ENCODE results near the gene FAIM2.

Gene FAIM2

GRCh38 chr12:49939307-49939706 is 35.6 kb upstream of the FAIM2 start:
- DNase-seq = no peak

DNA sequence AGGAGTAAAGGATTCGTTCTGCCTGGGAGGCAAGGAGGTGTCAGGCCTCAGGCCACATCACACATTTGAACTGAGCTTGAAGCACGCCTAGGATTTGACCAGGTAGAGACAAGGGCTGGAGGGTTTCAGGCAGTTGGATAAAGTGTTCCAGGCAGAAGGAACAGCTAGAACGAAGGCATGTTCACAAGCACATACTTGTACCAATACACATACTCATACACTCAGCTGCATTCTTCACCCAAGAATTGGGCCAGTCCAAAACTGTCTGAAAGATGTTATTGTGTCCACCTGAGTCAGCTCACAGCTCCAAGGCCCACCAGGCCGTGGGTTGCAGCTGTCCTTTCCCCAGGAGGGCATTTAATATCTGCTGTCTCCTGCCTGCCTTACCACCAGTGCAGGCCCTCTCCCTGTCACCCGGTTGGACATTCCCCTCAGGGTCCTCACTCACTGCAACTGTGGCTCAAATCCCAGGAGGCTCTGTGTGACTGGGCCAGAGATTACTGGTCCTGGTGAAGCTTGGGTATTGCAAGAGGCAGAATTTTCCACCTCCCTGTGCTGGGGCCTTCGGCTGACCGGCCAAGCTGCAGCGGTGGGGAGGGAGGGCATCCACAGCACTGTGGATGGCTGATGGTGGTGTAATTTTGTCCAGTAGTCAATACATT is 34.1 kb upstream of the FAIM2 start:
- DNase-seq = no peak

GRCh38 chr12:49936925-49937324 is 33.2 kb upstream of the FAIM2 start:
- no peak for DNase-seq

GRCh38 chr12:49934505-49934904 is 30.8 kb upstream of the FAIM2 start:
- DNase-seq = no peak

DNA sequence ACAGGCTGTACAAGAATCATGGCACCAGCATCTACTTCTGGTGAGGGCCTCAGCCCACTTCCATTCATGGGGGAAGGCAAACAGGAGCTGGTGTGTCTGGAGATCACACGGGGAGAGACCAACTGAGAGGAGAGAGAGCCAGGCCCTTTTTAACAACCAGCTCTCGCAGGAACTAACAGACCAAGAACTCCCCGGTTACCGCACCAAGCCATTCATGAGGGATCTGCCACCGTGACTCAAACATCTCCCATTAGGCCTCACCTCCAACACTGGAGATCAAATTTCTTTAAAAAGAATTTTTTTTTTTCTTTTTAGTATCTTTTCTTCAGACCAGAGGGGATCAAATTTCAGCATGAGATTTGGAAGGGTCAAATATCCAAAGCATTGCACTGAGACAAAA is 30.1 kb upstream of the FAIM2 start:
- DNase-seq = no peak

DNA sequence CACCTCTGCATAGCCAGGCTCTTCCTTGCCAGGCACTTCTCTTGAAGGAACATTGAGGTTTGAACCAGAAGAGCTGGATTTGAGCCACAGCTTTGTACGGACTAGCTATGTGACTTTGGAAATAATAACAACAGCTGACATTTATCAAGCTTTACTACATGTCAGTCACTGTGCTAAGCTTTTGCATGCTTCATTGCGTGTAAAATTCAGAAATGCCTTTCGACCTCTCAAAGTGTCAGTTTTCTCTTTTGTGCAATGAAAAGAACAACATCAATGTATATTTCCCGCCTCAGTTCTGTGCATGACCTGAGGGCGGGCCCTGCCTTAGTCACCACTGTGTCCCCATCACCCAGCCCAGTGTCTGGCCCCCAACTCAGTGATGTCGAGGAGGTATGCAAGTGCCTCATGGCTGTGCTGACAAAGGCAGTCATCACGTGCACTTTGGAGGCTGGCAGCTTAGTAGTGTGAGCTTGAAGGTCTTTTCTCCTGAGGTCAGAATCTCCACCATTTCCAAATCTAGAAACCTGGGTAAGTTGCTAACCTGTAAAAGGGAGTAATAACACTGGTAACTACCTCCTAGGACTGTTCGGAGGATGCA is 28.9 kb upstream of the FAIM2 start:
- no peak for DNase-seq

GRCh38 chr12:49932023-49932422 is 28.3 kb upstream of the FAIM2 start:
- no peak for DNase-seq

- no peak for DNase-seq
Observed at GRCh38 chr12:49930515-49931288, 27.0 kb upstream of the FAIM2 start.

DNA sequence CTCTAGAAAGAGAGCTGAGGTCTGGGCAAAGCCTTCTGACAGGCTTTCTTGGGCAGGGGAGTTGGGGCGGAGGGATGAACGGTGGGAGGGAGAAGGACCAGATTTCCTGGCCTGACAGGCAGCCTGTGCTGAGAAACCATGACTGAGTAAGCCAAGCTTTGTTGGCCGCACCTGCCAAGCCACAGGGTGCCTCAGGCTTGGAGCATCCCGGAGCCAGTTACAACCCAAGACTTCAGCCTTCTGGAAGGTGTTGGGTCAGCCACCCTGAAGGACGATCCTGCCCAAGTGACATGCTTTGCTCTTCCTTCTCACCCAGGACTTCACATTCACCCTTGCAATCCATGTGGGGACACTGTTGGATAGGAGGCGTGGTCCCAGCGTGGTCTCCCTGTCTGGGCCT is 25.9 kb upstream of the FAIM2 start:
- no peak for DNase-seq

GRCh38 chr12:49928471-49928870 is 24.8 kb upstream of the FAIM2 start:
- no peak for DNase-seq

DNA sequence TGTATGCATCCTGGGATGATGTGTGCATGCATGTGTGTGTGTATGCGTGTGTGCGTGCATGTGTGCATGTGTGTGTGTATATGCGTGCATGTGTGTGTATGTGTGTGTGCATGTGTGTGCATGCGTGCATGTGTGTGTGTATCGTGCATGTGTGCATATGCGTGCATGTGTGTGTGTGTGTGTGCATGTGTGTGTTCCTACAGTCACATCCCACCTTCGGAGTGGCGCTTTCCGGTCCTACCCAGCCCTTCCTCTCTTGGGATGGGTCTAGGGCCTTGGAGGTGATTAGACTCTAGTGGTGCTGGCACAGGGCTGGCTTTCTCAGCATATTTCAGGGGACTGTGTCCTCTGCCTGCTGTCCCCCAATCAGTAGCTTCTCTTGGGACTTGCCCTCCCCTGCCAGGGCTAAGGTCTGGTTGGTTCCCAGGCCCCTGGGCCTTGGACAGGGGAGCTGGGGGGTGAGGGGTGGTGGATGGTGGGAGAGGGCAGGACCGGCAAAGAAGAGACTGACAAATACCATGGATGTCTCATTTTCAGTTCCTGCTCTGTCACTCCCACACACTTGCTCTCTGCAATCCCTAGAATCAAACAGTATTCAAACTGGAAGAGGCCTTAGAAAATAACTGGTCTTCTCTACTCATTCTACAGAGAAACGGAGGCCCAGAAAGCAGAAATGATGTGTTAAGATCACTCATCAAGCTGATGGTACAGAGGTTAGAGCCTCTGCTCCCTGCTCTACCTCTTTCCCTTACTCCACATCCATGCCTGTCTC is 21.9 kb upstream of the FAIM2 start:
- no peak for DNase-seq

GRCh38 chr12:49924628-49925246 is 21.0 kb upstream of the FAIM2 start:
- DNase-seq = no peak

- DNase-seq = no peak
Observed at GRCh38 chr12:49923880-49924556, 20.3 kb upstream of the FAIM2 start.

DNA sequence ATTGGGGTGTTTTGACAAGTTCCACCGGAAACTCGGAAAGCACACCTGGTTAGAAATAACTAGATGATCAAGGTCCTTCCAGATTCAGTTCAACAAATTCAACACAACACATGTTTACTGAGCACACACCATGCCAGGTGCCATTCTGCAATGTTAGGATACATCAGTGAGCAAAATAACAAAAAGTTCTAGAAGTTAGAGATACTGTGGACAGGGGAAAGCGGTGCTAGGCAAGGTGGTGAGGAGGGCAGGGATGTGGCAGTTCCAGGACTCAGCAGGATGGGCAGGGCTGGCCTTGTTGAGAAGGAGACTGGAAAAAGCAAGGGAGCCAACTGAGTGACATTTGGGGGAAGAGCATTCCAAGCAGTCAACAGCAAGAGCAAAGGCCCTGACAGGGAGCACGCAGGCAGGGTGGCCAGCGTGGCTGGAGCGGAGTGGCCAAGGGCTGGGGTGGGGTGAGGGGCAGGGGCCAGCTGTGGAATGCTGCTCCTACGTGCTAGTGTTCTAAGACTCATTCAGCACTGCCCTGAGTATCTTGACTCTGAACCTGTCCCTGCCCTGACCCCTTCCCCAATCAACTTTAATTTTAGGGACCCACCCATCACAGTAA is 19.4 kb upstream of the FAIM2 start:
- DNase-seq = no peak

GRCh38 chr12:49922349-49923034 is 18.8 kb upstream of the FAIM2 start:
- no peak for DNase-seq

- no peak for DNase-seq
Observed at GRCh38 chr12:49921936-49922335, 18.2 kb upstream of the FAIM2 start.

DNA sequence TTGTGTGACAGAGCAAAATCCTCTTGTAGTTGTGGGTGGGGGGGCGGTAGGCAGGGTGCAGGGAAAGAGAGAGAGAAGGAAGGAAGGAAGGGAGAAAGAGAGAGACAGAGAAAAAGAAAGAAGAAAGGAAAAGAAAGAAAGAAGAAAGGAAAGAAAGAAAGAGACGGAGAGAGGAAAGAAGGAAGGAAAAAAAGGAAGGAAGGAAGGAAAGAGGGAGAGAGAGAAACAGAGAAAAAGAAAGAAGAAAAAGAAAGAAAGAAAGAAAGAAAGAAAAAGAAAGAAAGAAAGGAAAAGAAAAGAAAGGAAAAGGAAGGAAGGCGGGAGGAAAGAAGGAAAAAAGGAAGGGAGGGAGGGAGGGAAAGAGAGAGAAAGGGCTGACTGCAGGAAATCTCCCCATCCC is 17.6 kb upstream of the FAIM2 start:
- DNase-seq = no peak

- DNase-seq = no peak
Observed at GRCh38 chr12:49920915-49921286, 17.2 kb upstream of the FAIM2 start.

- no peak for DNase-seq
Observed at GRCh38 chr12:49920241-49920914, 16.7 kb upstream of the FAIM2 start.

GRCh38 chr12:49917788-49918173 is 14.1 kb upstream of the FAIM2 start:
- DNase-seq = no peak
